CD4-positive, alpha-beta T cell treated with Interleukin-6 for 4 hours (primary cell): Measurements from ENCODE around the gene MYADM.

Experiments used
- DNase-seq: peaks from one replicate; pipeline ENCODE4 v3.0.0-alpha.2; 2020; ENCODE audit warnings: mixed read lengths

MYADM gene

GRCh38 chr19:53885036-53885435 lies 17.4 kb downstream of the MYADM start:
- no peak for DNase-seq

- DNase-seq = no peak
Observed at GRCh38 chr19:53892301-53892980, 24.8 kb downstream of the MYADM start.

GRCh38 chr19:53892981-53893325 lies 25.3 kb downstream of the MYADM start:
- no peak for DNase-seq

- DNase-seq = no peak
Observed at GRCh38 chr19:53894707-53895106, 27.0 kb downstream of the MYADM start.

- no peak for DNase-seq
Observed at GRCh38 chr19:53896682-53897081, 29.0 kb downstream of the MYADM start.

GRCh38 chr19:53897459-53897858 lies 29.8 kb downstream of the MYADM start:
- DNase-seq = no peak

- no peak for DNase-seq
Observed at GRCh38 chr19:53898166-53898565, 30.5 kb downstream of the MYADM start.

GRCh38 chr19:53898636-53899341 lies 31.1 kb downstream of the MYADM start:
- no peak for DNase-seq

- DNase-seq = no peak
Observed at GRCh38 chr19:53900191-53900860, 32.6 kb downstream of the MYADM start.

- DNase-seq = peak; percentile 50
Observed at GRCh38 chr19:53903055-53903680, 35.5 kb downstream of the MYADM start.

- no peak for DNase-seq
Observed at GRCh38 chr19:53904909-53905308, 37.2 kb downstream of the MYADM start.

GRCh38 chr19:53905787-53906186 lies 38.1 kb downstream of the MYADM start:
- no peak for DNase-seq

- peak; percentile 73 for DNase-seq
Observed at GRCh38 chr19:53906211-53907192, 38.8 kb downstream of the MYADM start.

GRCh38 chr19:53907193-53907581 lies 39.5 kb downstream of the MYADM start:
- DNase-seq = no peak

GRCh38 chr19:53907690-53908089 lies 40.0 kb downstream of the MYADM start:
- no peak for DNase-seq

GRCh38 chr19:53908106-53908934 lies 40.6 kb downstream of the MYADM start:
- DNase-seq = peak; percentile 46

- DNase-seq = no peak
Observed at GRCh38 chr19:53908935-53909415, 41.3 kb downstream of the MYADM start, which contains the start of gene CACNG7. Gene CACNG7, plus strand, starts transcription at chr19:53909278. Its CDS starts 3,554 bp downstream, at chr19:53912832.

- no peak for DNase-seq
Observed at GRCh38 chr19:53909471-53910169, 41.9 kb downstream of the MYADM start.

- DNase-seq = no peak
Observed at GRCh38 chr19:53910170-53910518, 42.5 kb downstream of the MYADM start.

- DNase-seq = no peak
Observed at GRCh38 chr19:53912653-53913052, 45.0 kb downstream of the MYADM start.

- no peak for DNase-seq
Observed at GRCh38 chr19:53915000-53915399, 47.3 kb downstream of the MYADM start.
